H9 (cell line): ENCODE results near the gene BCCIP. TPM values are rescaled to one million over a fixed set of nuclear protein-coding genes. Genes with fewer than 3 reads are reported as not detected.

Experiments
- DNase-seq: peaks from one replicate; pipeline ENCODE4 v3.0.0-alpha.2; 2017
- H2AFZ ChIP-seq: one replicate; pipeline ENCODE4 v1.6.1; 2013; ENCODE audit warnings: mild to moderate bottlenecking, low read length, control low read depth, moderate library complexity
- H2AK5ac ChIP-seq: 2 replicates; pipeline ENCODE4 v1.6.1; 2013; ENCODE audit warnings: low read length, control low read depth, mixed read lengths; ENCODE audit not compliant: insufficient read length
- H2BK120ac ChIP-seq: one replicate; pipeline ENCODE4 v1.6.1; 2013; ENCODE audit warnings: low read depth, mild to moderate bottlenecking, low read length, control low read depth, inconsistent platforms; ENCODE audit not compliant: poor library complexity, severe bottlenecking
- H2BK12ac ChIP-seq: 2 replicates; pipeline ENCODE4 v1.6.1; 2013; ENCODE audit warnings: low read length, control low read depth, mixed read lengths, low read depth; ENCODE audit not compliant: insufficient read length
- H2BK15ac ChIP-seq: 2 replicates; pipeline ENCODE4 v1.6.1; 2013; ENCODE audit warnings: low read depth, low read length, control low read depth
- H2BK20ac ChIP-seq: one replicate; pipeline ENCODE4 v1.6.1; 2013; ENCODE audit warnings: low read depth, mild to moderate bottlenecking, low read length, control low read depth, inconsistent platforms; ENCODE audit not compliant: poor library complexity, severe bottlenecking
- H2BK5ac ChIP-seq: 2 replicates; pipeline ENCODE4 v1.6.1; 2013; ENCODE audit warnings: low read length, control low read depth, mixed read lengths; ENCODE audit not compliant: insufficient read length
- H3K14ac ChIP-seq: 2 replicates; pipeline ENCODE4 v1.6.1; 2013; ENCODE audit warnings: low read length, control low read depth; ENCODE audit not compliant: insufficient read depth
- H3K18ac ChIP-seq: 2 replicates; pipeline ENCODE4 v1.6.1; 2013; ENCODE audit warnings: low read depth, mild to moderate bottlenecking, mixed read lengths, low read length, control low read depth; ENCODE audit not compliant: insufficient read length
- H3K23ac ChIP-seq: 2 replicates; pipeline ENCODE4 v1.6.1; 2013; ENCODE audit warnings: low read length, control low read depth, mixed read lengths, low read depth; ENCODE audit not compliant: insufficient read length
- H3K23me2 ChIP-seq: 2 replicates; pipeline ENCODE4 v1.6.1; 2013; ENCODE audit warnings: low read depth, mild to moderate bottlenecking, mixed read lengths, low read length, control low read depth; ENCODE audit not compliant: insufficient read length, poor library complexity, severe bottlenecking
- H3K27ac ChIP-seq: 2 replicates; pipeline ENCODE4 v1.5.1; 2013; ENCODE audit warnings: low read length, control low read depth, mixed read lengths, low read depth; ENCODE audit not compliant: insufficient read length
- H3K27me3 ChIP-seq: 2 replicates; pipeline ENCODE4 v1.6.1; 2013; ENCODE audit warnings: low read length, control low read depth, inconsistent platforms; ENCODE audit not compliant: insufficient read depth
- H3K4ac ChIP-seq: 2 replicates; pipeline ENCODE4 v1.6.1; 2013; ENCODE audit warnings: low read depth, mild to moderate bottlenecking, control low read depth, inconsistent platforms, low read length, moderate library complexity
- H3K4me1 ChIP-seq: 2 replicates; pipeline ENCODE4 v1.6.1; 2013; ENCODE audit warnings: low read length, control low read depth, inconsistent platforms; ENCODE audit not compliant: insufficient read depth
- H3K4me2 ChIP-seq: 2 replicates; pipeline ENCODE4 v1.6.1; 2013; ENCODE audit warnings: low read length, control low read depth, mixed read lengths; ENCODE audit not compliant: insufficient read length, insufficient read depth
- H3K56ac ChIP-seq: 2 replicates; pipeline ENCODE4 v1.6.1; 2013; ENCODE audit warnings: low read depth, mild to moderate bottlenecking, mixed read lengths, low read length, control low read depth; ENCODE audit not compliant: insufficient read length
- H3K79me1 ChIP-seq: 2 replicates; pipeline ENCODE4 v1.6.1; 2013; ENCODE audit warnings: low read depth, mild to moderate bottlenecking, moderate library complexity, low read length, control low read depth, inconsistent platforms; ENCODE audit not compliant: insufficient read depth, poor library complexity, severe bottlenecking
- H3K79me2 ChIP-seq: 2 replicates; pipeline ENCODE4 v1.6.1; 2013; ENCODE audit warnings: low read length, control low read depth, inconsistent platforms; ENCODE audit not compliant: insufficient read depth
- H3K9ac ChIP-seq: 2 replicates; pipeline ENCODE4 v1.6.1; 2013; ENCODE audit warnings: low read length, control low read depth, mixed read lengths; ENCODE audit not compliant: insufficient read length; ENCODE audit errors: extremely low read depth
- H3K9me3 ChIP-seq: one replicate; pipeline ENCODE4 v1.6.1; 2013; ENCODE audit warnings: low read depth, low read length, inconsistent platforms; ENCODE audit not compliant: control insufficient read depth
- H3T11ph ChIP-seq: one replicate; pipeline ENCODE4 v1.6.1; 2013; ENCODE audit warnings: mild to moderate bottlenecking, low read length, control low read depth, inconsistent platforms
- H4K20me1 ChIP-seq: one replicate; pipeline ENCODE4 v1.6.1; 2013; ENCODE audit not compliant: control insufficient read depth, insufficient read length, insufficient read depth
- H4K5ac ChIP-seq: 2 replicates; pipeline ENCODE4 v1.6.1; 2013; ENCODE audit warnings: low read depth, mild to moderate bottlenecking, mixed read lengths, low read length, control low read depth; ENCODE audit not compliant: insufficient read length
- H4K8ac ChIP-seq: replicated peaks from 2 replicates; pipeline ENCODE4 v1.6.1; 2013; ENCODE audit warnings: low read length, control low read depth, mixed read lengths, low read depth; ENCODE audit not compliant: insufficient read length
- H4K91ac ChIP-seq: 2 replicates; pipeline ENCODE4 v1.6.1; 2013; ENCODE audit warnings: low read depth, mild to moderate bottlenecking, moderate library complexity, mixed read lengths, low read length, control low read depth; ENCODE audit not compliant: insufficient read length
- H3K27ac Mint-ChIP-seq, 3 experiments: 2 replicates in 2 of 3; 3 replicates in 1 of 3; pipeline ENCODE4 v1.8.0; 2020 to 2021; ENCODE audit warnings: mixed read lengths in 3 of 3, mild to moderate bottlenecking in 1 of 3, moderate library complexity in 1 of 3
- H3K27me3 Mint-ChIP-seq: 2 replicates; pipeline ENCODE4 v1.8.0; 2021; ENCODE audit warnings: low read depth, mild to moderate bottlenecking, moderate library complexity, mixed read lengths
- H3K36me3 Mint-ChIP-seq, 3 experiments: 2 replicates in 2 of 3; 3 replicates in 1 of 3; pipeline ENCODE4 v1.8.0; 2020 to 2021; ENCODE audit warnings: low read depth in 3 of 3, mixed read lengths in 3 of 3; ENCODE audit not compliant: insufficient read depth in 1 of 3
- H3K4me1 Mint-ChIP-seq, 2 experiments: 2 replicates each; pipeline ENCODE4 v1.8.0; 2020; ENCODE audit warnings: mixed read lengths in 2 of 2
- H3K4me3 Mint-ChIP-seq, 2 experiments: 2 replicates in 1 of 2; 3 replicates in 1 of 2; pipeline ENCODE4 v1.8.0; 2020 to 2021; ENCODE audit warnings: mild to moderate bottlenecking in 2 of 2, mixed read lengths in 2 of 2, moderate library complexity in 1 of 2
- H3K9me3 Mint-ChIP-seq, 2 experiments: 2 replicates in 1 of 2; 3 replicates in 1 of 2; pipeline ENCODE4 v1.8.0; 2020; ENCODE audit warnings: mild to moderate bottlenecking in 2 of 2, mixed read lengths in 2 of 2, moderate library complexity in 1 of 2
- CTCF ChIP-seq: fragments of 200-600 bp; sonication (generic); conservative IDR thresholded peaks from 3 replicates; pipeline ENCODE4 v1.8.0; 2021; ENCODE audit warnings: antibody characterized with exemption, mild to moderate bottlenecking
- WGBS: extraction: QIAGEN DNeasy Blood & Tissue Kit; methylation state at CpG from one replicate; pipeline ENCODE4 v1.1.7; 2013; ENCODE audit warnings: missing lambda C conversion rate, low lambda C conversion rate, mixed read lengths; ENCODE audit not compliant: insufficient read length; ENCODE audit errors: extremely low coverage; 5-methylcytosine and 5-hydroxymethylcytosine counted together
- total RNA-seq: library from RNA; stranded (reverse); gene quantifications from 2 replicates; pipeline ENCODE4 v1.2.1, GENCODE V29; 2021

The BCCIP gene
- total RNA-seq, 1 experiment from 2014 or later = 119 TPM

- Histone ChIP-seq H2BK120ac (no peak overlapping the region), H2BK12ac (no peak overlapping the region), H4K20me1 (no peaks in the 10 kb centered on the region), H2AFZ (no peak overlapping the region), H3K23ac (no peak overlapping the region), H3K9me3 (no peaks in the 10 kb centered on the region), H2BK15ac (no peak overlapping the region), H4K91ac (no peak overlapping the region), H3K4ac (no peak overlapping the region), H3K18ac (no peak overlapping the region), H3K79me2 (no peaks in the 10 kb centered on the region), H3K56ac (no peak overlapping the region), H3K79me1 (no peaks in the 10 kb centered on the region), H3K23me2 (no peaks in the 10 kb centered on the region), H2AK5ac (no peak overlapping the region), H3K27me3 (no peaks in the 10 kb centered on the region), H3T11ph (no peak overlapping the region), H3K14ac (no peak overlapping the region), H4K8ac (no peak overlapping the region), H2BK20ac (no peak overlapping the region), H2BK5ac (no peak overlapping the region), H3K4me2 (no peak overlapping the region), H3K4me1 (no peaks in the 10 kb centered on the region), H4K5ac (no peak overlapping the region), H3K27ac (no peak overlapping the region), H3K9ac (no peak overlapping the region)
- Mint-ChIP-seq H3K4me1 (no peaks in the 10 kb centered on the region), H3K4me3 (no peak overlapping the region), H3K27ac (no peak overlapping the region), H3K27me3 (no peaks in the 10 kb centered on the region), H3K36me3 (peaks cover 0 to 7% (median 3%) of the 10 kb centered on the region in 3 experiments; a peak in 2 of 7 replicates), H3K9me3 (no peaks in the 10 kb centered on the region)
- TF ChIP-seq CTCF = no peak
- WGBS = no CpG with 5 or more reads among the region's 2 CpGs
- no peak for DNase-seq
These were observed 33.9 kb downstream of the BCCIP start for GRCh38 chr10:125857185-125857760.
